ENCODE results near the gene PPP3R1.

- TF ChIP-seq SMC3 (IDR thresholded peaks at IDR 0.05; ENCODE audit: low read depth, low read length) (no peak), POLR2A (IDR thresholded peaks at IDR 0.05; ENCODE audit: low read depth, low read length) (no peak), BHLHE40 (IDR thresholded peaks at IDR 0.05; ENCODE audit: low read depth, low read length) (no peak), FOS (IDR thresholded peaks at IDR 0.05; ENCODE audit: low read depth, low read length) (no peak), MAZ (IDR thresholded peaks at IDR 0.05; ENCODE audit: borderline replicate concordance, low read depth, low read length) (no peak)
- TF ChIP-seq, protein P1, sequence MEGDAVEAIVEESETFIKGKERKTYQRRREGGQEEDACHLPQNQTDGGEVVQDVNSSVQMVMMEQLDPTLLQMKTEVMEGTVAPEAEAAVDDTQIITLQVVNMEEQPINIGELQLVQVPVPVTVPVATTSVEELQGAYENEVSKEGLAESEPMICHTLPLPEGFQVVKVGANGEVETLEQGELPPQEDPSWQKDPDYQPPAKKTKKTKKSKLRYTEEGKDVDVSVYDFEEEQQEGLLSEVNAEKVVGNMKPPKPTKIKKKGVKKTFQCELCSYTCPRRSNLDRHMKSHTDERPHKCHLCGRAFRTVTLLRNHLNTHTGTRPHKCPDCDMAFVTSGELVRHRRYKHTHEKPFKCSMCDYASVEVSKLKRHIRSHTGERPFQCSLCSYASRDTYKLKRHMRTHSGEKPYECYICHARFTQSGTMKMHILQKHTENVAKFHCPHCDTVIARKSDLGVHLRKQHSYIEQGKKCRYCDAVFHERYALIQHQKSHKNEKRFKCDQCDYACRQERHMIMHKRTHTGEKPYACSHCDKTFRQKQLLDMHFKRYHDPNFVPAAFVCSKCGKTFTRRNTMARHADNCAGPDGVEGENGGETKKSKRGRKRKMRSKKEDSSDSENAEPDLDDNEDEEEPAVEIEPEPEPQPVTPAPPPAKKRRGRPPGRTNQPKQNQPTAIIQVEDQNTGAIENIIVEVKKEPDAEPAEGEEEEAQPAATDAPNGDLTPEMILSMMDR (conservative IDR thresholded peaks at IDR 0.05; ENCODE audit: low read depth, low read length): no peak
These were observed 88.7 kb downstream of the PPP3R1 start for GRCh38 chr2:68163641-68164040.
